IMR-90 (cell line): ENCODE measurements around the gene HOXD8. TPM values are rescaled to one million over a fixed set of nuclear protein-coding genes. Genes with fewer than 3 reads are reported as not detected.

ENCODE experiments used
- ATAC-seq: fragments of 200-7000 bp; cut with Tn5 transposase; 2 replicates; pipeline ENCODE4 v1.9.1; 2020; ENCODE audit warnings: low read depth, mild to moderate bottlenecking, moderate library complexity
- BruUV-seq: library from RNA; stranded (reverse); fragments of 400-500 nt; replicated peaks from 2 replicates; lab custom pipeline; 2021; lab: Mats Ljungman, UMichigan
- CTCF ChIA-PET: fragments of 300-600 bp; formaldehyde crosslinking; extraction: SDS; loops from one replicate; lab custom pipeline; 2021; ENCODE audit warnings: antibody characterized with exemption; lab: Yijun Ruan, JAX
- POLR2A ChIA-PET: fragments of 300-600 bp; sonication (Branson Sonifier 250); formaldehyde crosslinking; loops from one replicate; lab custom pipeline; 2022; ENCODE audit warnings: antibody characterized with exemption; ENCODE audit not compliant: unreplicated experiment; lab: Charles Lee
- DNase-seq: peaks from one replicate; pipeline ENCODE4 v3.0.0; 2013
- H2AFZ ChIP-seq: replicated peaks from 2 replicates; pipeline ENCODE3; 2013; ENCODE audit warnings: low read length, mild to moderate bottlenecking; ENCODE audit not compliant: poor library complexity
- H2AK5ac ChIP-seq: 2 replicates; pipeline ENCODE4 v1.6.1; 2013; ENCODE audit warnings: low read depth, low read length, inconsistent platforms
- H2AK9ac ChIP-seq: replicated peaks from 2 replicates; pipeline ENCODE3; 2013; ENCODE audit warnings: mild to moderate bottlenecking, low read depth, low read length, moderate library complexity; ENCODE audit not compliant: poor library complexity
- H2BK120ac ChIP-seq: 2 replicates; pipeline ENCODE4 v1.6.1; 2013; ENCODE audit warnings: low read depth, low read length, inconsistent platforms
- H2BK15ac ChIP-seq: 3 replicates; pipeline ENCODE4 v1.6.1; 2013; ENCODE audit warnings: low read depth, low read length, inconsistent platforms
- H2BK20ac ChIP-seq: 2 replicates; pipeline ENCODE4 v1.6.1; 2013; ENCODE audit warnings: low read depth, mild to moderate bottlenecking, inconsistent platforms, low read length, moderate library complexity
- H2BK5ac ChIP-seq: 2 replicates; pipeline ENCODE4 v1.6.1; 2013; ENCODE audit warnings: mild to moderate bottlenecking, low read depth, low read length, inconsistent platforms; ENCODE audit not compliant: poor library complexity, severe bottlenecking
- H3K14ac ChIP-seq: replicated peaks from 2 replicates; pipeline ENCODE4 v1.6.1; 2013; ENCODE audit warnings: low read depth, low read length, inconsistent platforms
- H3K18ac ChIP-seq: 2 replicates; pipeline ENCODE4 v1.6.1; 2013; ENCODE audit warnings: low read depth, low read length, control low read depth
- H3K23ac ChIP-seq: 2 replicates; pipeline ENCODE4 v1.6.1; 2013; ENCODE audit warnings: low read depth, low read length, inconsistent platforms
- H3K27ac ChIP-seq: 2 replicates; pipeline ENCODE4 v1.5.1; 2013; ENCODE audit warnings: mild to moderate bottlenecking, control low read depth, low read length; ENCODE audit not compliant: insufficient read depth
- H3K27me3 ChIP-seq: 2 replicates; pipeline ENCODE4 v1.6.1; 2013; ENCODE audit warnings: low read length; ENCODE audit not compliant: control insufficient read depth, insufficient read depth
- H3K36me3 ChIP-seq: 2 replicates; pipeline ENCODE4 v1.6.1; 2013; ENCODE audit warnings: low read length, mixed read lengths; ENCODE audit not compliant: control insufficient read depth, insufficient read depth
- H3K4ac ChIP-seq: 2 replicates; pipeline ENCODE4 v1.6.1; 2013; ENCODE audit warnings: low read depth, low read length, inconsistent platforms
- H3K4me1 ChIP-seq: 2 replicates; pipeline ENCODE4 v1.6.1; 2013; ENCODE audit warnings: low read length, mixed read lengths; ENCODE audit not compliant: control insufficient read depth, insufficient read depth
- H3K4me2 ChIP-seq: 2 replicates; pipeline ENCODE4 v1.6.1; 2013; ENCODE audit warnings: low read depth, mild to moderate bottlenecking, control low read depth, low read length, moderate library complexity
- H3K4me3 ChIP-seq: 2 replicates; pipeline ENCODE4 v1.5.1; 2013; ENCODE audit warnings: low read depth, mild to moderate bottlenecking, control low read depth, low read length, moderate library complexity; ENCODE audit not compliant: insufficient read depth
- H3K56ac ChIP-seq: 2 replicates; pipeline ENCODE4 v1.6.1; 2013; ENCODE audit warnings: low read length, inconsistent platforms; ENCODE audit not compliant: insufficient read depth; ENCODE audit errors: extremely low read depth
- H3K79me1 ChIP-seq, 2 experiments: 2 replicates each; pipeline ENCODE4 v1.6.1; 2013; ENCODE audit warnings: low read length in 2 of 2, inconsistent platforms in 1 of 2, low read depth in 1 of 2
- H3K9ac ChIP-seq: 2 replicates; pipeline ENCODE4 v1.6.1; 2013; ENCODE audit warnings: low read depth, low read length, control low read depth
- H3K9me1 ChIP-seq: 2 replicates; pipeline ENCODE4 v1.6.1; 2013; ENCODE audit warnings: low read length, inconsistent platforms; ENCODE audit not compliant: insufficient read depth
- H3K9me3 ChIP-seq: 2 replicates; pipeline ENCODE4 v1.6.1; 2013; ENCODE audit warnings: low read length; ENCODE audit not compliant: control insufficient read depth, insufficient read depth
- H4K20me1 ChIP-seq: 2 replicates; pipeline ENCODE4 v1.6.1; 2013; ENCODE audit warnings: low read length, inconsistent platforms; ENCODE audit not compliant: insufficient read depth
- H4K5ac ChIP-seq: 2 replicates; pipeline ENCODE4 v1.6.1; 2013; ENCODE audit warnings: mild to moderate bottlenecking, low read depth, low read length, control low read depth
- H4K8ac ChIP-seq, 2 experiments: 2 replicates each; pipeline ENCODE4 v1.6.1; 2013; ENCODE audit warnings: low read depth in 2 of 2, low read length in 2 of 2, control low read depth in 1 of 2, inconsistent platforms in 1 of 2
- H4K91ac ChIP-seq: 2 replicates; pipeline ENCODE4 v1.6.1; 2013; ENCODE audit warnings: low read depth, low read length, inconsistent platforms; ENCODE audit not compliant: insufficient read depth
- CEBPB ChIP-seq: IDR thresholded peaks from 2 replicates; pipeline ENCODE4 v1.6.1; 2012; ENCODE audit warnings: low read depth, low read length, improper control_type of control experiment
- CHD1 ChIP-seq: IDR thresholded peaks from 2 replicates; pipeline ENCODE4 v1.6.1; 2012; ENCODE audit warnings: low read depth, low read length, improper control_type of control experiment
- NFE2L2 ChIP-seq: fragments of 150-350 bp; IDR thresholded peaks from 2 replicates; pipeline ENCODE4 v1.6.1; 2016; ENCODE audit warnings: low read depth, mild to moderate bottlenecking, low read length
- WGBS, 2 experiments: methylation state at CpG; one replicate each; pipeline versions ENCODE4 v1.1.5 to v1.1.7; 2013; ENCODE audit warnings: missing lambda C conversion rate in 2 of 2; ENCODE audit not compliant: insufficient read length in 1 of 2; ENCODE audit errors: extremely low coverage in 2 of 2; 5-methylcytosine and 5-hydroxymethylcytosine counted together
- dilution Hi-C: fragments of 300-500 bp; cut with HindIII; formaldehyde crosslinking; loops from one replicate; pipeline ENCODE4 v1.14.3; 2018; ENCODE audit warnings: low sequenced_read_pairs; ENCODE audit not compliant: unreplicated experiment
- in situ Hi-C: fragments of 300-500 bp; cut with MboI; formaldehyde crosslinking; loops from 3 replicates; pipeline ENCODE4 v1.14.3; 2019; ENCODE audit warnings: low sequenced_read_pairs, inconsistent platforms, mixed read lengths
- intact Hi-C: fragments of 100-400 bp; cut with micrococcal nuclease; formaldehyde crosslinking; loops from 2 replicates; pipeline ENCODE4 v1.10.0; 2022
- polyA plus RNA-seq, 3 experiments: library from polyadenylated mRNA; depleted of rRNA; stranded (reverse); fragments of >200 nt; gene quantifications; 2 replicates each; pipeline ENCODE4 v1.2.3, GENCODE V29; 2012; ENCODE audit warnings: low replicate concordance in 1 of 3
- total RNA-seq: library from RNA; depleted of rRNA; stranded (reverse); fragments of >200 nt; gene quantifications from 2 replicates; pipeline ENCODE4 v1.2.3, GENCODE V29; 2012
- TF ChIP-seq, protein P1 (sequence below): conservative IDR thresholded peaks from 2 replicates; pipeline ENCODE4 v1.5.1; 2012; ENCODE audit warnings: mild to moderate bottlenecking, low read depth, low read length, improper control_type of control experiment

HOXD8 gene
- total and polyA plus RNA-seq, 2 of the 4 experiments (the other 2 are of a cell fraction) = not detected

- Histone ChIP-seq H3K4me3 (no peak overlapping the region), H3K18ac (no peak overlapping the region), H3K14ac (no peak overlapping the region), H3K36me3 (no peaks in the 10 kb centered on the region), H4K91ac (no peak overlapping the region), H2BK15ac (no peak overlapping the region), H2BK20ac (no peak overlapping the region), H4K8ac (no peak overlapping the region), H2AK5ac (no peak overlapping the region), H3K56ac (no peak overlapping the region), H3K23ac (no peak overlapping the region), H2BK120ac (no peak overlapping the region), H4K5ac (no peak overlapping the region), H2BK5ac (no peak overlapping the region), H3K9me3 (peaks cover 8% of the 10 kb centered on the region), H3K79me1 (no peaks in the 10 kb centered on the region), H3K4me1 (no peaks in the 10 kb centered on the region), H4K20me1 (no peaks in the 10 kb centered on the region), H3K4me2 (no peak overlapping the region), H3K4ac (no peak overlapping the region), H3K9ac (no peak overlapping the region), H2AFZ (no peak overlapping the region), H2AK9ac (no peak overlapping the region), H3K9me1 (no peaks in the 10 kb centered on the region), H3K27ac (no peak overlapping the region), H3K27me3 (peaks cover 87% of the 10 kb centered on the region)
- WGBS, 2 experiments = 13% methylated on average over 6 of the region's 24 CpGs; no CpG with 5 or more reads in 1 of the 2 experiments
- intact Hi-C loops = no loop called here
- CTCF ChIA-PET = interaction anchor here (0.5 kb wide), 1 partner anchor 488 kb away, joined by 5 read pairs; no protein-coding TSS in a partner anchor
- no peak for ATAC-seq
- POLR2A ChIA-PET = no interaction called here
- in situ Hi-C loops = no loop called here
- DNase-seq = no peak
- dilution Hi-C loops = no loop called here
- no TSS peak for BruUV-seq
- TF ChIP-seq CEBPB (no peak), NFE2L2 (no peak), CHD1 (no peak)
- TF ChIP-seq, protein P1, sequence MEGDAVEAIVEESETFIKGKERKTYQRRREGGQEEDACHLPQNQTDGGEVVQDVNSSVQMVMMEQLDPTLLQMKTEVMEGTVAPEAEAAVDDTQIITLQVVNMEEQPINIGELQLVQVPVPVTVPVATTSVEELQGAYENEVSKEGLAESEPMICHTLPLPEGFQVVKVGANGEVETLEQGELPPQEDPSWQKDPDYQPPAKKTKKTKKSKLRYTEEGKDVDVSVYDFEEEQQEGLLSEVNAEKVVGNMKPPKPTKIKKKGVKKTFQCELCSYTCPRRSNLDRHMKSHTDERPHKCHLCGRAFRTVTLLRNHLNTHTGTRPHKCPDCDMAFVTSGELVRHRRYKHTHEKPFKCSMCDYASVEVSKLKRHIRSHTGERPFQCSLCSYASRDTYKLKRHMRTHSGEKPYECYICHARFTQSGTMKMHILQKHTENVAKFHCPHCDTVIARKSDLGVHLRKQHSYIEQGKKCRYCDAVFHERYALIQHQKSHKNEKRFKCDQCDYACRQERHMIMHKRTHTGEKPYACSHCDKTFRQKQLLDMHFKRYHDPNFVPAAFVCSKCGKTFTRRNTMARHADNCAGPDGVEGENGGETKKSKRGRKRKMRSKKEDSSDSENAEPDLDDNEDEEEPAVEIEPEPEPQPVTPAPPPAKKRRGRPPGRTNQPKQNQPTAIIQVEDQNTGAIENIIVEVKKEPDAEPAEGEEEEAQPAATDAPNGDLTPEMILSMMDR = no peak
These were observed 20.6 kb downstream of the HOXD8 start for GRCh38 chr2:176149939-176150583.
